ENCODE data around the gene GRIK3.

Gene GRIK3

GRCh38 chr1:36829961-36830360 lies 204.4 kb downstream of the GRIK3 start:
- H3K27ac ChIP-seq (replicated peaks), result no peak overlapping the region
- no peak for TF ChIP-seq GABPA (IDR thresholded peaks at IDR 0.05; ENCODE audit: low read depth)
- TF ChIP-seq REST (IDR thresholded peaks at IDR 0.05; ENCODE audit: insufficient replicate concordance, low read depth), result no peak
- no peak for TF ChIP-seq POLR2AphosphoS5 (IDR thresholded peaks at IDR 0.05; ENCODE audit: low read depth)
- TF ChIP-seq CTCF (IDR thresholded peaks at IDR 0.05; ENCODE audit: insufficient read depth, low read length), result no peak
- no peak for TF ChIP-seq SPI1 (IDR thresholded peaks at IDR 0.05; ENCODE audit: borderline replicate concordance, low read depth)
- DNase-seq (ENCODE audit: low read depth in 1 of 2, low spot score in 1 of 2), result no peak
- H3K4me3 ChIP-seq (replicated peaks; ENCODE audit: insufficient read depth, low read length), result no peak overlapping the region
- H3K27me3 ChIP-seq (ENCODE audit: insufficient read depth, poor library complexity, severe bottlenecking), result no peaks in the 10 kb centered on the region

GRCh38 chr1:36829066-36829465 lies 205.2 kb downstream of the GRIK3 start:
- TF ChIP-seq GABPA (IDR thresholded peaks at IDR 0.05; ENCODE audit: low read depth) (no peak), POLR2AphosphoS5 (IDR thresholded peaks at IDR 0.05; ENCODE audit: low read depth) (no peak), SPI1 (IDR thresholded peaks at IDR 0.05; ENCODE audit: borderline replicate concordance, low read depth) (no peak), CTCF (IDR thresholded peaks at IDR 0.05; ENCODE audit: insufficient read depth, low read length) (no peak)
- no peak for DNase-seq (ENCODE audit: low read depth in 1 of 2, low spot score in 1 of 2)
- no peaks in the 10 kb centered on the region for H3K27me3 ChIP-seq (ENCODE audit: insufficient read depth, poor library complexity, severe bottlenecking)
- H3K27ac ChIP-seq (replicated peaks), result no peak overlapping the region
- H3K4me3 ChIP-seq (replicated peaks; ENCODE audit: insufficient read depth, low read length), result no peak overlapping the region

- no peak overlapping the region for H3K4me3 ChIP-seq (replicated peaks; ENCODE audit: insufficient read depth, low read length)
- DNase-seq (ENCODE audit: low read depth in 1 of 2, low spot score in 1 of 2), result no peak
- H3K27me3 ChIP-seq (ENCODE audit: insufficient read depth, poor library complexity, severe bottlenecking), result no peaks in the 10 kb centered on the region
- TF ChIP-seq GABPA (IDR thresholded peaks at IDR 0.05; ENCODE audit: low read depth) (no peak), SPI1 (IDR thresholded peaks at IDR 0.05; ENCODE audit: borderline replicate concordance, low read depth) (no peak), REST (IDR thresholded peaks at IDR 0.05; ENCODE audit: insufficient replicate concordance, low read depth) (no peak), POLR2AphosphoS5 (IDR thresholded peaks at IDR 0.05; ENCODE audit: low read depth) (no peak), CTCF (IDR thresholded peaks at IDR 0.05; ENCODE audit: insufficient read depth, low read length) (no peak)
- H3K27ac ChIP-seq (replicated peaks), result peak overlapping the region; percentile 71; the same call in 1 of the 2 replicates
These were observed 209.1 kb downstream of the GRIK3 start for GRCh38 chr1:36825226-36825625.

GRCh38 chr1:36824390-36824861 lies 209.9 kb downstream of the GRIK3 start:
- H3K27me3 ChIP-seq (ENCODE audit: insufficient read depth, poor library complexity, severe bottlenecking), result no peaks in the 10 kb centered on the region
- DNase-seq (ENCODE audit: low read depth in 1 of 2, low spot score in 1 of 2), result peak in 1 of 2 experiments; percentile 73
- peak overlapping the region; percentile 71 for H3K27ac ChIP-seq (replicated peaks)
- no peak overlapping the region for H3K4me3 ChIP-seq (replicated peaks; ENCODE audit: insufficient read depth, low read length)
- TF ChIP-seq REST (IDR thresholded peaks at IDR 0.05; ENCODE audit: insufficient replicate concordance, low read depth), result no peak
- TF ChIP-seq CTCF (IDR thresholded peaks at IDR 0.05; ENCODE audit: insufficient read depth, low read length), result no peak
- TF ChIP-seq SPI1 (IDR thresholded peaks at IDR 0.05; ENCODE audit: borderline replicate concordance, low read depth), result no peak; the same call in 1 of the 2 replicates
- no peak for TF ChIP-seq POLR2AphosphoS5 (IDR thresholded peaks at IDR 0.05; ENCODE audit: low read depth)
- TF ChIP-seq GABPA (IDR thresholded peaks at IDR 0.05; ENCODE audit: low read depth), result no peak
